CD4-positive, alpha-beta T cell (primary cell): ENCODE measurements around the gene GADL1. TPM values are rescaled to one million over a fixed set of nuclear protein-coding genes. Genes with fewer than 3 reads are reported as not detected.

Source experiments
- ATAC-seq: fragments of 200-7000 bp; cut with Tn5 transposase; one replicate; pipeline ENCODE4 v1.10.0; 2022; ENCODE audit warnings: mild to moderate bottlenecking; ENCODE audit not compliant: poor library complexity
- CTCF ChIA-PET: fragments of 350-600 bp; sonication (Branson Sonifier 250); formaldehyde crosslinking; loops from one replicate; lab custom pipeline; 2021; ENCODE audit warnings: antibody characterized with exemption, inconsistent platforms; lab: Charles Lee
- POLR2A ChIA-PET: fragments of 350-600 bp; sonication (Branson Sonifier 250); formaldehyde crosslinking; loops from one replicate; lab custom pipeline; 2021; ENCODE audit warnings: antibody characterized with exemption, inconsistent platforms; lab: Charles Lee
- DNase-seq, 14 experiments: peaks; one replicate each; pipeline ENCODE4 v3.0.0-alpha.2; 2013 to 2020; ENCODE audit warnings: mixed read lengths in 2 of 14
- H3K27ac ChIP-seq, 2 donors: one replicate each; pipeline versions ENCODE4 v1.5.1 to v1.7.0; 2013; ENCODE audit warnings: low read length in 2 of 2, low read depth in 1 of 2, mild to moderate bottlenecking in 1 of 2
- H3K27me3 ChIP-seq, 2 experiments: 1 replicate in 1 of 2; 2 replicates in 1 of 2; pipeline versions ENCODE4 v1.6.1 to v1.7.0; 2013; ENCODE audit warnings: low read length in 2 of 2, control low read depth in 1 of 2, mild to moderate bottlenecking in 1 of 2, moderate library complexity in 1 of 2; ENCODE audit not compliant: insufficient read depth in 2 of 2, control insufficient read depth in 1 of 2
- H3K36me3 ChIP-seq: one replicate; pipeline ENCODE4 v1.6.1; 2013; ENCODE audit warnings: low read length, control low read depth; ENCODE audit not compliant: insufficient read depth
- H3K4me1 ChIP-seq: one replicate; pipeline ENCODE4 v1.6.1; 2013; ENCODE audit warnings: low read length, control low read depth; ENCODE audit not compliant: insufficient read depth
- H3K4me3 ChIP-seq: one replicate; pipeline ENCODE4 v1.5.1; 2013; ENCODE audit warnings: mild to moderate bottlenecking, low read length, moderate library complexity
- H3K9me3 ChIP-seq, 2 experiments: 1 replicate in 1 of 2; 2 replicates in 1 of 2; pipeline versions ENCODE4 v1.6.1 to v1.7.0; 2013; ENCODE audit warnings: low read length in 2 of 2, mild to moderate bottlenecking in 2 of 2, control low read depth in 1 of 2, moderate library complexity in 1 of 2; ENCODE audit not compliant: control insufficient read depth in 1 of 2, insufficient read depth in 1 of 2
- H3K27ac Mint-ChIP-seq: one replicate; pipeline ENCODE4 v1.8.0; 2020; ENCODE audit warnings: mixed read lengths
- H3K27me3 Mint-ChIP-seq: one replicate; pipeline ENCODE4 v1.8.0; 2021; ENCODE audit warnings: mixed read lengths
- H3K36me3 Mint-ChIP-seq: one replicate; pipeline ENCODE4 v1.8.0; 2021; ENCODE audit warnings: low read depth, mixed read lengths
- H3K4me1 Mint-ChIP-seq: one replicate; pipeline ENCODE4 v1.8.0; 2021; ENCODE audit warnings: low read depth, mixed read lengths
- H3K4me3 Mint-ChIP-seq: one replicate; pipeline ENCODE4 v1.8.0; 2020; ENCODE audit warnings: mild to moderate bottlenecking, mixed read lengths
- H3K9me3 Mint-ChIP-seq: one replicate; pipeline ENCODE4 v1.8.0; 2020; ENCODE audit warnings: mixed read lengths
- intact Hi-C, 2 experiments: fragments of 100-400 bp; cut with DNase I in 1 of 2; cut with micrococcal nuclease in 1 of 2; formaldehyde crosslinking; loops; one replicate each; pipeline versions ENCODE4 v1.15.1 to v1.9.0; 2023 to 2025; cut with DNase I, micrococcal nuclease
- total RNA-seq, 174 experiments: library from RNA in 2 of 174; stranded (reverse) in 2 of 174; gene quantifications; one replicate each; pipeline ENCODE4 v1.2.3 and lab custom pipeline; 2021 to 2026
- TF ChIP-seq, protein P1 (sequence below): fragments of 200-600 bp; IDR thresholded peaks from one replicate; pipeline ENCODE4 v1.8.0; 2022; ENCODE audit warnings: antibody characterized with exemption, mild to moderate bottlenecking

GADL1 gene
- total RNA-seq, 2 experiments from 2014 or later, result not detected

DNA sequence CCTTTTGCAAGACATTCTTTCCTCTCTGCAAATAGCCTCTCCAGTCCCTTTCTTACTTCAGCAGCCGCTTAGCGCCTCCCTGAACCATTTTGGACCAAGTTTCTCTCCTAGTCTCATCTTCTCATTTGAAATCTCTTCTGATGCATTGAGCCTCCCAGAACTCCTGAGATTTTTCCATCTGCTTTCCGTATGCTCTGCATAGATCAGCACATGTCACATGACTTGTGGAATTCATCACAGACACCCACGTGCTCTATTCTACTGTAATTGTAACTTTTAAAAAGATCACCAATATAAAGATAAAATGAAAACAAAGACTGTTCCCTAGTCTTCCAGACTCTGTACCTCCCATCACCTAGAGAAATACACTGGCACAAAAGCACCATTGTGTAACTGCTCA, 100.7 kb downstream of the GADL1 start:
- H3K36me3 Mint-ChIP-seq, result no peaks in the 10 kb centered on the region
- DNase-seq (no peak), ATAC-seq (no peak)
- POLR2A ChIA-PET, result no interaction called here
- intact Hi-C loops, result no loop called here
- Histone ChIP-seq H3K4me1 (no peaks in the 10 kb centered on the region), H3K4me3 (no peak overlapping the region), H3K36me3 (no peaks in the 10 kb centered on the region), H3K27ac (no peak overlapping the region), H3K9me3 (no peaks in the 10 kb centered on the region), H3K27me3 (no peaks in the 10 kb centered on the region)
- H3K4me1 Mint-ChIP-seq, result no peaks in the 10 kb centered on the region
- no peaks in the 10 kb centered on the region for H3K9me3 Mint-ChIP-seq
- peaks cover under 1% of the 10 kb centered on the region for H3K27me3 Mint-ChIP-seq
- no peak overlapping the region for H3K4me3 Mint-ChIP-seq
- CTCF ChIA-PET, result no interaction called here
- no peak overlapping the region for H3K27ac Mint-ChIP-seq
- TF ChIP-seq, protein P1, sequence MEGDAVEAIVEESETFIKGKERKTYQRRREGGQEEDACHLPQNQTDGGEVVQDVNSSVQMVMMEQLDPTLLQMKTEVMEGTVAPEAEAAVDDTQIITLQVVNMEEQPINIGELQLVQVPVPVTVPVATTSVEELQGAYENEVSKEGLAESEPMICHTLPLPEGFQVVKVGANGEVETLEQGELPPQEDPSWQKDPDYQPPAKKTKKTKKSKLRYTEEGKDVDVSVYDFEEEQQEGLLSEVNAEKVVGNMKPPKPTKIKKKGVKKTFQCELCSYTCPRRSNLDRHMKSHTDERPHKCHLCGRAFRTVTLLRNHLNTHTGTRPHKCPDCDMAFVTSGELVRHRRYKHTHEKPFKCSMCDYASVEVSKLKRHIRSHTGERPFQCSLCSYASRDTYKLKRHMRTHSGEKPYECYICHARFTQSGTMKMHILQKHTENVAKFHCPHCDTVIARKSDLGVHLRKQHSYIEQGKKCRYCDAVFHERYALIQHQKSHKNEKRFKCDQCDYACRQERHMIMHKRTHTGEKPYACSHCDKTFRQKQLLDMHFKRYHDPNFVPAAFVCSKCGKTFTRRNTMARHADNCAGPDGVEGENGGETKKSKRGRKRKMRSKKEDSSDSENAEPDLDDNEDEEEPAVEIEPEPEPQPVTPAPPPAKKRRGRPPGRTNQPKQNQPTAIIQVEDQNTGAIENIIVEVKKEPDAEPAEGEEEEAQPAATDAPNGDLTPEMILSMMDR, result no peak

DNA sequence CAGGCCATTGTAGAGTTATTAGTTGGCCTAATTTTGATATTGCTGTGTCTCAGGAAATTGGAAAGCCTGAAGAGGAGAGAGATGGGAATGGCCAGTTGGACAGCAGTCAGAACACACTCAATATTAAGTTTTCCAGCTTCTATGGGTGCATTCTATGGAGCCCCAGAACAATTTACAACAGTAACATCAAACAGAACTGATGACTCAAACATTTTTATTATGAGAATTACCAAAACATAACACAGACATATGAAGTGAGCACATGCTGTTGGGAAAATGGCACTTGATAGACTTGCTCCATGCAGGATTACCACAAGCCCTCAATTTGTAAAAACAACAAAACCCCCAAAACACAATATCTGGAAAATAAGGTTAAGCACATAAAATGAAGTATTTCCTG, 104.3 kb downstream of the GADL1 start:
- Mint-ChIP-seq H3K27ac (no peak overlapping the region), H3K4me1 (no peaks in the 10 kb centered on the region), H3K9me3 (no peaks in the 10 kb centered on the region), H3K27me3 (peaks cover 5% of the 10 kb centered on the region), H3K4me3 (no peak overlapping the region), H3K36me3 (no peaks in the 10 kb centered on the region)
- DNase-seq (no peak), ATAC-seq (no peak)
- Histone ChIP-seq H3K4me3 (no peak overlapping the region), H3K36me3 (no peaks in the 10 kb centered on the region), H3K27ac (no peak overlapping the region), H3K4me1 (no peaks in the 10 kb centered on the region), H3K9me3 (no peaks in the 10 kb centered on the region), H3K27me3 (no peaks in the 10 kb centered on the region)
- CTCF ChIA-PET, result no interaction called here
- TF ChIP-seq, protein P1, result no peak
- intact Hi-C loops, result no loop called here
- POLR2A ChIA-PET, result no interaction called here

DNA sequence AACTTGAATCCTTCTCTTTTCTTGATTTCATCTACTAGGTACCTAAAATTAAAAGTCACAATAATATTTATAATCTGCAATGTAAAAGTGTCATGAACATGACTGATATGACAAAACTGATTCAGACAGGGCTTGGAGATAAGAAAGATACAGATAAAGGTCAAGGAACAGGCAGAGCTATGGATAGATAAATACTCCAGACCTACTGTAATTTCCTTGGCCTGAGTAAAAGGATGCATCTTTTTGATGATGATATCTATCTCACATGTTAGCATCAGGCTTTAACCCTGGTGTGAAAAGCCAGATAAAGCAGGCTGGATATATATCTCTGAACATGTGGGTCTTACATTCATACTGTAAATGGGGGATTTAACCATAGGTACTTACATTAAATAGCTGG, 108.1 kb downstream of the GADL1 start:
- no peak for ATAC-seq
- Mint-ChIP-seq H3K27me3 (peaks cover 5% of the 10 kb centered on the region), H3K4me3 (no peak overlapping the region), H3K4me1 (no peaks in the 10 kb centered on the region), H3K9me3 (no peaks in the 10 kb centered on the region), H3K27ac (no peak overlapping the region), H3K36me3 (no peaks in the 10 kb centered on the region)
- no peaks in the 10 kb centered on the region for H3K36me3 ChIP-seq
- H3K27ac ChIP-seq, result no peak overlapping the region
- TF ChIP-seq, protein P1, result no peak
- no peak for DNase-seq
- CTCF ChIA-PET, result interaction anchor here (1.3 kb wide), 1 partner anchor 9 kb away, joined by 3 read pairs; no protein-coding TSS in a partner anchor
- POLR2A ChIA-PET, result no interaction called here
- H3K4me1 ChIP-seq, result no peaks in the 10 kb centered on the region
- no peak overlapping the region for H3K4me3 ChIP-seq
- no peaks in the 10 kb centered on the region for H3K9me3 ChIP-seq
- intact Hi-C loops, result no loop called here
- no peaks in the 10 kb centered on the region for H3K27me3 ChIP-seq
